Gastrocnemius medialis (tissue), 4 donors: ENCODE data around the gene FXYD2.

ENCODE experiments used
- POLR2A ChIP-seq, 2 donors: fragments of 450-650 bp; IDR thresholded peaks; one replicate each; pipeline ENCODE4 v1.6.1; 2017; ENCODE audit warnings: antibody characterized with exemption in 2 of 2, mild to moderate bottlenecking in 2 of 2, moderate library complexity in 2 of 2
- TF ChIP-seq, protein P1 (sequence below), 5 experiments: fragments of 450-650 bp in 3 of 5; fragments of 200-600 bp in 2 of 5; sonication (generic) in 2 of 5; IDR thresholded peaks in 4 of 5; conservative IDR thresholded peaks in 1 of 5; 1 replicate in 4 of 5; 2 replicates in 1 of 5; pipeline ENCODE4 v1.5.1; 2016 to 2019; ENCODE audit warnings: antibody characterized with exemption in 5 of 5, mild to moderate bottlenecking in 3 of 5, moderate library complexity in 3 of 5

DNA sequence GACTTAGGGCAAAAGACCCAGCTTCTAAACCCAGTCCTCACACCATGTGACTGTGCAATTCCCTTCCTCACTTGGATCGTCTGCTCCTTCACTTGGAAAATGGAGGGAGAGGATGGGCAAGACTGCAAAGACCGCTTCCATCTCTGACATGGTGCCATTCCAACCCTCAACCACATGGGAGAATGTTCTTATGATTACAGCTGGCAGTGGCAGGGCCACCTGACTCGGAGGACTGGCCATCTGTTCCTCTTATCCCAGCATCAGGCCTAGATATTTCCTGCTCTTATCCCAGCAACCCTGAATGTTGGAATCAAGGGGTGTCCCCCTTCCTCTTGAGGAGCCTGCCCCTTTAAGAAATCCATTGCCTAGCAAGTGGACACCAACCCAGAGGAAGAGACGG, 42.9 kb downstream of the FXYD2 start:
- TF ChIP-seq, protein P1, sequence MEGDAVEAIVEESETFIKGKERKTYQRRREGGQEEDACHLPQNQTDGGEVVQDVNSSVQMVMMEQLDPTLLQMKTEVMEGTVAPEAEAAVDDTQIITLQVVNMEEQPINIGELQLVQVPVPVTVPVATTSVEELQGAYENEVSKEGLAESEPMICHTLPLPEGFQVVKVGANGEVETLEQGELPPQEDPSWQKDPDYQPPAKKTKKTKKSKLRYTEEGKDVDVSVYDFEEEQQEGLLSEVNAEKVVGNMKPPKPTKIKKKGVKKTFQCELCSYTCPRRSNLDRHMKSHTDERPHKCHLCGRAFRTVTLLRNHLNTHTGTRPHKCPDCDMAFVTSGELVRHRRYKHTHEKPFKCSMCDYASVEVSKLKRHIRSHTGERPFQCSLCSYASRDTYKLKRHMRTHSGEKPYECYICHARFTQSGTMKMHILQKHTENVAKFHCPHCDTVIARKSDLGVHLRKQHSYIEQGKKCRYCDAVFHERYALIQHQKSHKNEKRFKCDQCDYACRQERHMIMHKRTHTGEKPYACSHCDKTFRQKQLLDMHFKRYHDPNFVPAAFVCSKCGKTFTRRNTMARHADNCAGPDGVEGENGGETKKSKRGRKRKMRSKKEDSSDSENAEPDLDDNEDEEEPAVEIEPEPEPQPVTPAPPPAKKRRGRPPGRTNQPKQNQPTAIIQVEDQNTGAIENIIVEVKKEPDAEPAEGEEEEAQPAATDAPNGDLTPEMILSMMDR (IDR thresholded peaks at IDR 0.05 in 4 of 5, conservative IDR thresholded peaks at IDR 0.05 in 1 of 5): no peak
- TF ChIP-seq POLR2A (IDR thresholded peaks at IDR 0.05): no peak
